GM21576 (cell line): ENCODE data around the gene SDK1.
"Not testable (repeated sequence)": the region's sequence is repeated elsewhere in the genome, so short reads cannot be mapped to it uniquely, and the experiment has no call there.

ENCODE experiments used
- ATAC-seq: cut with Tn5 transposase; IDR thresholded peaks from one replicate; pipeline ENCODE4 v1.9.1; 2021; ENCODE audit warnings: mild to moderate bottlenecking, moderate library complexity; ENCODE audit not compliant: unreplicated experiment

SDK1 gene

GRCh38 chr7:4203626-4204512 lies 902.8 kb downstream of the SDK1 start:
- ATAC-seq = no peak

DNA sequence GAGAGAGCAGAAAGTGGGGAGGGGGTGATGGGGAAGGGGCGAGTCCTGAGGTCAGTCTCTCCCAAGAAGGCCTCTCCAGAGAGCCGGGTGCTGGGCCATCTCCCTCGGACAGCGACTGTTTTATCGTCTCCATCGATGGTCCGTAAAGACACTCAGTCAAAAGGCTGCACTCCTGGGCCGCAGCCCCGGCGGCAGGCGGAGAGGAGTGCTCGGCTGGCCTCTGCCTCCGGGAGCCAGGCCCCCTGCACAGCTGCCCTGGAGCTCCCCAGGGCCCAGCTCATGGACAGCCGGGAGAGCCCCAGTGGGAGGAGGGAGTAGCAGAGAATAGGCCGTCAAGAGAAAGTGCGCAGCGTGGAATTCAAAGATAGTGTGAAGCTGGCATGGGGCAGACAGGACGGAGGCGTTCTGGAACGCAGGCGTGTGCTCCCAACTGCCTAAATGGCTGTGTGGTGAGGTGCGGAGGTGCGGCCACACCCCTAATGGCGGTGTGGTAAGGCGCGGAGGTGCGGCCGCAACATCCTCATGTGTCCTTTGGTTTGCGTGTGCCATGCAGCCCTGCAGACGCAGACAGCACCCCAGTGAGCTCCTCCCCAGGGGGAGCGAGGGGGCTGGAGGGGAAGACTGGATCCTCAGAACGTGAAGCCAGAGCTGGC lies 903.6 kb downstream of the SDK1 start:
- ATAC-seq = no peak

GRCh38 chr7:4205828-4206227 lies 904.8 kb downstream of the SDK1 start:
- no peak for ATAC-seq

DNA sequence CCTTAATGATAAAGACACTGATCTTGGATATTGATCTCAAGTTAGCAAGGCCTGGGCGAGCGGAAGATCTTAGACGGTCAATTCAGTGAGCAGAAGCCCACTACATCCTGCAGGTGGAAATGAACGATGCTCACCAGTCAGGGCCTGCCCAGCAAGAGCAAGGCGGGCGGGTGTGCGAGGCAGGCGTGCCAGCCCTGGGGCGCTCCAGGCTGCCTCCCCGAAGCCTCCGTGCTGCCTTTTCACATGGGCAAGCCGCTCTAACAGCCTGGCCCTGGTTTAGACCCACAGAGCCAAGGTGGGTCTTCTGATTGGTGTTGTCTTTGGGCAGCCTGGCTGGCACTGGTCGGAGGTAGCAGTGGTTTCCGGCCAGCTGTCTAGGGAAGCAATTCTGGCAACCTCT lies 906.0 kb downstream of the SDK1 start:
- no peak for ATAC-seq

- ATAC-seq = no peak
These were observed 907.0 kb downstream of the SDK1 start for GRCh38 chr7:4208086-4208485.

- no peak for ATAC-seq
These were observed 907.5 kb downstream of the SDK1 start for GRCh38 chr7:4208586-4208985.

- ATAC-seq = no peak
These were observed 908.1 kb downstream of the SDK1 start for GRCh38 chr7:4209126-4209525.

- no peak for ATAC-seq
These were observed 908.9 kb downstream of the SDK1 start for GRCh38 chr7:4209966-4210365.

- ATAC-seq = no peak
These were observed 909.8 kb downstream of the SDK1 start for GRCh38 chr7:4210821-4211220.

DNA sequence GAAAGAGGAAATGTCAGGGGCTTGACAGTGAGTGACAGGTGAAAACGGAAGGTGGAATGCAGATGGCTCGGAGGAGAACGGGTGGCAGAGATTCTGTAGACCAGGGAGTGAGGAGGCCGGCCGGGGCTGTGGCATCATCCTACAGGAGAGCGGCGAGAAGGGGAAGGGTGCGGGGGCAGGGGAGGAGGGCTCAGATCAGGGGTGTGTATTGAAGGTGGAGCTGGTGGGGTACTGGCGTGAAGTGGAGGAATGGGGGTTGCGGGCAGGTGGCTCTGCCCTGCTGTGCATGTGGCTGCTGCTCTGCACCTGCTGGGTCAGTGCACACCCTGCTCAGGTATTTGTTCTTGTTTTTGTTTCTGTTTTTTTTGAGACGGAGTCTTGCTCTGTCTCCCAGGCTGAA lies 910.2 kb downstream of the SDK1 start:
- ATAC-seq = no peak

DNA sequence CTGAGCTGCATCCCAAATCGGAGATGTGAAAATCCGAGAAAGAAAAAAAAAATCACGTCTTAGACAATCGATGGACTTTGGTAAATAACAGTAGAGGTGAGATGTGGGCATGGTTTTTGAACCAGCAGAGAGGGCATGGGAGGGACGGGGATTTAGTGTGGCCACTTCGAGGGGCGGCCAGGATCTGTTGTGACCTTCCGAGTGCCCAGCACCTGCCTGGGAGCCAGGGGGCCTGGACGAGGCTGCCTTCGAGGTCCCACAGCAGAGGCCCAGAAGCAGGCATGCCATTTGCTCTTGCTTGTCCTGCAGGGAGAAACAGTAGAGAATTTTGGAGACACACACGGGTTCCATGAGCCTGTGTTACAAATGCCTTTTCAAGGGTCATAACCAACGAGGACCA lies 911.3 kb downstream of the SDK1 start:
- ATAC-seq = no peak

DNA sequence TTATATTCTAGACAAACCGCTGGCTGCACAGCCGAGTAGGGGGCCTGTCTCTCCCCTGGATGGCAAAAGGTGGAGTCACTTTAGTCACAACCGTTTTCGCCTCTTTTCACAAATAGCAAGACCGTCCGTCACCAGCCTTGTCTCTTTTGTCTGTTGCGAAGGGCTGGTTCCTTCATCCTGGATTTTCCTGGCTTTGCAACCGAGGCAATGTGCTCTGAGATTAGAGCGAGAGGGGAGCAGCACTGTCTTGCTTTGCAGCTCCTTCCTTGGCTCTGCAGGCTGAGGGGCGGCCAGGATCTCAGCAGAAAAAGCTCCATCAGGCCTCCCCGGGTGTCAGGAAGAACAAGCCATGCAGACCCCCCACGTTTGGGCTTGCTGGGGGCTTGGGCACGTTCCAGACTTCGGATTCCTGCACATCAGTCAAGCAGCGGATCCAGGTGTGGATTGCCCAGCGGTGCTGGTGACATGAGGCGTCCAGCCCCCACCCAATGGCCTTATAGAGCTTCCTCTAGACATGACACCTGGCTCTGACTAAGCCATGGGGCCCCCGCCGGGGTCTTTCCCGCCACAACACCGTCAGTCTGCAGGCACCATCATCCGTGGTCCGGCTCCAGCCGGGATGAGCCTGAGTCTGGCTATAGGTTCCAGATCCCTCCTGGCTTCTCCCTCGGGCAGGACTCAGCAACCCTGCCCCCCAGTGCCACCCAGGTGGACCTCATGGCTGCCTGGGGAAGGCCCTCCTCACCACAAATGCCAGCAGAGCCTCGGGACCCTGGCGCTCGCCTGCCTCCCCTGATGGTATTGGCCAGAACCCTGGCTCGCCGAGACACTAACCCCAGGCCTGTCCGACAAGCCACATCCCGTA lies 913.5 kb downstream of the SDK1 start:
- ATAC-seq = no peak

DNA sequence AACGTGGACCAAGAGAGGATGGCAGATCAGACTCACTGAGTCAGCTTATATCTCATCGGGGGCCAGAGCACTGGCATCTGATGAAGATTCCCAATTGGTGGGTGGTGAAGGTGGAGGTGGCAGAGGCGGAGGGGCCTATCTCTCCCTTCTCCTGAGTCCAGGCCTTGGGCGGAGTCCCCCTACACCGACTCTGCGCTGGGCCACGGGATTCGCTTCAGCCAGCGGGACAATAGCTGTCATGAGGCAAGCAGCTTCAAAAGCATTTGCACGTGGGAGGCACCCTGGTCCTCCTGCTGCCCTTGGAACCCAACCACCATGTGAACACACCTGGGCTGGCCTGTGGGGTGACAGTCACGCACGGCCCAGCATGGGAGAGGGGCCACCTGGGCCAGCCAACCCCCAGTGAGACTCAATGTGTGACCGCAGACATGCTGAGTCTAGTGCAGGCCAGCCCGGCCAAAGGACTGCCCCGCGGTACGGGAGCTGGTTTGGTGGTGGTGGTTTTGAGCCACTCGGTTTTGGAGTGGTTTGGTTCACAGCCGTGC lies 914.2 kb downstream of the SDK1 start:
- ATAC-seq = no peak

DNA sequence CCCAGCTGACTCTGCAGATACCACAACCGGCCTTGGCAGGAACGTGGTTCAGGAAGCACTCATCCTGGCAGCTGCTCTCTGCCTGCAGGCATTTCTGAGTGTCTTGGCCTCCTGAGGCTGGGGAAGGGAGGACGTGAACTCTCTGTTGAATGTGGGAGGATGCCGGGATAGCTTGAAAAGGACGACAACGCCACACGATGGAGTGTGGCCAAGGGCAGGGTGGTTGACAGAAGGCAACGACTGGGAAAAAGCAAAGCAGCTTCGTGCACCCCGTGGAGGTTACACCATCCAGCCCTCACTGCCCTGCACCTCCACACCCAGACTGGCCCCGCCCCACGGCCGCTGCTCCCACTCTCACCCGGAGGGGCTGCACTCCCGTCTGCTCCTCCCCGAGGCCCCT lies 915.0 kb downstream of the SDK1 start:
- ATAC-seq = no peak

GRCh38 chr7:4217126-4217660 lies 916.1 kb downstream of the SDK1 start:
- not testable (repeated sequence) for ATAC-seq

GRCh38 chr7:4218481-4218880 lies 917.4 kb downstream of the SDK1 start:
- ATAC-seq = no peak

- no peak for ATAC-seq
These were observed 919.0 kb downstream of the SDK1 start for GRCh38 chr7:4220011-4220410.

- ATAC-seq = no peak
These were observed 920.0 kb downstream of the SDK1 start for GRCh38 chr7:4221043-4221442.

GRCh38 chr7:4222676-4223075 lies 921.6 kb downstream of the SDK1 start:
- no peak for ATAC-seq

- ATAC-seq = no peak
These were observed 924.3 kb downstream of the SDK1 start for GRCh38 chr7:4225361-4225771.
